ENCODE results near the gene OR5K3.
"Not testable (repeated sequence)": the region's sequence is repeated elsewhere in the genome, so short reads cannot be mapped to it uniquely, and the experiment has no call there.

The OR5K3 gene, protein sequence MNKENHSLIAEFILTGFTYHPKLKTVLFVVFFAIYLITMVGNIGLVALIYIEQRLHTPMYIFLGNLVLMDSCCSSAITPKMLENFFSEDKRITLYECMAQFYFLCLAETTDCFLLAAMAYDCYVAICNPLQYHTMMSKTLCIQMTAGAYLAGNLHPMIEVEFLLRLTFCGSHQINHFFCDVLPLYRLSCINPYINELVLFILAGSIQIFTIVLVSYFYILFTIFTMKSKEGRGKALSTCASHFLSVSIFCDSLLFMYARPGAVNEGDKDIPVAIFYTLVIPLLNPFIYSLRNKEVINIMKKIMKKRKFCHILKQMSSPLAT

DNA sequence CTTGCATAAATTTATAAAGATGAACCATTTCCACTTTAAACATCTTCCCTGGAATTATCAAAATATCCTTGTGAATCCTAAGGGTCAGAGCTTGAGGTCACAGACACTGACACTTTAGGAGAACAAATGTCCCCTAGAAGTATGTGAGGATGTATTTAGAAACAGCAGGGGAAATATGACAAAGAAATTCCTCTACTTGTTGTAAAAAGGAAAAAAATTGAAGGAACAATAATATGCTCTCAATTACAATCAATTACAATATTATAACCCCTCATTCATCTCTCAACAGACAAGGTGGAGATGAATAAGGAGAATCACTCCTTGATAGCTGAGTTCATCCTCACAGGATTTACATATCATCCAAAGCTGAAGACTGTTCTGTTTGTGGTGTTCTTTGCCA lies at the start of gene OR5K3:
Gene OR5K3 (plus strand): TSS at position 301 of the 400 bp plus-strand sequence. CDS start 0 bp downstream, at position 301.
- no peak for DNase-seq (ENCODE audit: insufficient read length, low spot score)
- FAIRE-seq = no peak

GRCh38 chr3:98341758-98342157 lies 48.7 kb upstream of the OR5K3 start:
- FAIRE-seq = no peak

GRCh38 chr3:98343647-98344507 lies 46.6 kb upstream of the OR5K3 start:
- FAIRE-seq = peak; percentile 74
- DNase-seq (ENCODE audit: insufficient read length, low spot score) = peak; percentile 6

More at GRCh38 chr3:98341758-98342157, 48.7 kb upstream of the OR5K3 start:
- DNase-seq (ENCODE audit: insufficient read length, low spot score) = no peak

GRCh38 chr3:98350082-98350481 lies 40.4 kb upstream of the OR5K3 start:
- no peak for FAIRE-seq
- DNase-seq (ENCODE audit: insufficient read length, low spot score) = no peak

DNA sequence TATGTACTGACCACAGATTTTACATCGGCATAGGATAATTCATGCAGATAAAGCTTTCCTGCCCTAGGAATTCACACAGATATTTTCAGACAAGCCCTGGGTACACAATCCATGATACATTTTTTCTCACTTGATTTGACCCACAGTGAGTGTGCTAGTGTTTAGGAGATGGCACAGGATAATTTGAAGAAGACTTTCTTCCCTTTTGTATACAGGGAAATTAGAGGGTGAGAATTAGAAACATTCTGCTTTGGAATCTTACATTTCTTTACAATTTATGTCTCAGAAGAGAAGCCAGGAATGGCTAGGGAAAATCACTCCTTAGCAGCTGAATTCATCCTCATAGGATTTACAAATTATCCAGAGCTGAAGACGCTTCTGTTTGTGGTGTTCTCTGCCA lies 36.9 kb upstream of the OR5K3 start, which contains the start of gene OR5K4:
Gene OR5K4 (plus strand): TSS at position 301 of the 400 bp plus-strand sequence. CDS start 0 bp downstream, at position 301.
- FAIRE-seq (no peak), DNase-seq (ENCODE audit: insufficient read length, low spot score) (no peak)

- DNase-seq (ENCODE audit: insufficient read length, low spot score) (no peak), FAIRE-seq (no peak)
Measured at GRCh38 chr3:98359250-98359649, 31.2 kb upstream of the OR5K3 start.

DNA sequence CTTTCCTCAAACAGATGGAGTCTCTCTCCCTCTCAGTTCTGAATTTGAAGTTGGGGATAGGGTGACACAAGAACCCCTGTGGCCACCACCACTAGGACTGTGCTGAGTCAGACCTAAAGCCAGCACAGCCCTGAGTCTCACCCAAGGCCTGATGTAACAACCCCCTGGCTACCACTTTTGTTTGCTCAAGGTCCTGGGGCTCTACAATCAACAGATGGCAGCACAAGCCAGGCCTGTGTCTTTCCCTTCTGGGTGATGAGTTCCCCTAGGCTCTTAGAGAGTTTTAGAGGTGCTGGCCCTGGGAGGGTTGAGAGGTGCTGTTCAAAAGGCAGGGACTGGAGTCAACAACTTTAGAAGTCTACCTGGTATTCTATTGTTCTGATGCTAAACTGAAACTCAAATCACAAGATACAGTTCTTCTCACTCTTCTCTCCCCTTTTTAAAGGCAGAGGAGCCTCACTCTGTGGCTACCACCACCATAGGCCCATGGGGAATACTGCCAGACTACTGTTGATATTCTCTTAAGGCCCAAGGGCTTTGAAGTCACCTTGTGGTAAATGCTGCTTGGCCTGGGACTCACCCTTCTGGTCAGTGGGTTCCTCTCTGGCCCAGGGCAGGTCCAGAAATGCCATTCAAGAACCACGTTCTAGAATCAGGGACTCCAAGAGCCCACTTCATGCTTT lies 30.3 kb upstream of the OR5K3 start:
- no peak for DNase-seq (ENCODE audit: insufficient read length, low spot score)

DNA sequence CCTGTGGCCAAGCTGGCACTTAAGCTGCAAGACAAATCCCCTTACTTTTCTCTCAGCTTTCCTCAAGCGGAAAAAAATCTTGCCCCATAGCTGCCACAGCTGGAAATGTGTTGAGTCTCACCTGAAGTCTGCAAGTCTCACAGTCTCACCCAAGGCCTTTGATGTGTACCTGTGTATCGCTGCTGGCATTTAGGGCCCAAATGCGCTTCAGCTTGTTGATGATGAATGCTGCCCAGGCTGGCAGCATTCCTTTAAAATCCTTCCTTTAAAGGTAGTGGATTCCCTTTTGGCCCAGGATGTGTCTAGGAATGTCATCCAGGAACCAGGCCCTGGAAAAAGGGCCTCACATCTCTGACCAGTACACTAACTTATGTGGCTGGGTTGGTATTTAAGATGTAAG lies 29.8 kb upstream of the OR5K3 start:
- no peak for DNase-seq (ENCODE audit: insufficient read length, low spot score)
- no peak for FAIRE-seq

More for the DNA sequence above, 30.3 kb upstream of the OR5K3 start:
- FAIRE-seq = peak; percentile 52

GRCh38 chr3:98361289-98361688 lies 29.2 kb upstream of the OR5K3 start:
- no peak for DNase-seq (ENCODE audit: insufficient read length, low spot score)
- FAIRE-seq = no peak

DNA sequence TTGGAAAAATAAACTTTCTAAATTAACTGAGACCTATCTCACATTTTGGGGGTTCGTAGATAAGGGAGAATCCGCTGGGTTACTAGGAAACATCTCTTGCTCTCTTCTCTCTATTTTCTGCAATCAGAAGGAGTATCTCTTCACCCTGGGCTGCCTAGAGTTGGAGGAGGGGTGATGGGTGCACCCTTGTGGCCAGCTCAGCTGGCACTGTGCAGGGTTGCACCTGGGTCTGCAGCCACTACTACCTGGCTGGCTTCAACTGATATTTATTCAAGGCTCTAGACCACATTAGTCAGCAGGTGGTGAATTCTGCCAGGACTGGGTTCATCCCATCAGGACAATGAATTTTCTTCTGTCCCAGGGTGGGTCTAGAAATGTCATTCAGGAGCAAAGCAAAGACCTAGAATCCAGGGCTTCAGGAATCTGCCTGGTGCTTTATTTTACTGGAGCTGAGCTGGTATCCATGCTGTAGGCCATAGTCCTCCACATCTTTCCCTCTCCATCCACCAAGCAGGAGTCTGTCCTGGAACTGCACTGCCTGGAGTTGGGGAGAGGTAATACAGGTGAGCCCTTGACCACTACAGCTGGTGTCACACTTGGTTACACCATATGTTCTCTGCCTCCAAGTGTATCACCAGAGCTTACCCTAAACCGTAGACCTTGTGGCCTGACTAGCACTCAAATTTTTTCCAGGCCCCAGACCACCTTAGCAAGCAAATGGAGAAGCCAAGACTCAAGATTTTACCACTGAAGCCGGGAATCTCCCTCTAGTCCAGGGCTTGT lies 22.8 kb upstream of the OR5K3 start:
- no peak for FAIRE-seq
- DNase-seq (ENCODE audit: insufficient read length, low spot score) = no peak

GRCh38 chr3:98371186-98371585 lies 19.3 kb upstream of the OR5K3 start:
- DNase-seq (ENCODE audit: insufficient read length, low spot score) (no peak), FAIRE-seq (no peak)

GRCh38 chr3:98371853-98372252 lies 18.6 kb upstream of the OR5K3 start:
- FAIRE-seq (no peak), DNase-seq (ENCODE audit: insufficient read length, low spot score) (no peak)

GRCh38 chr3:98372445-98372844 lies 18.0 kb upstream of the OR5K3 start:
- DNase-seq (ENCODE audit: insufficient read length, low spot score) (no peak), FAIRE-seq (no peak)

GRCh38 chr3:98376631-98377030 lies 13.8 kb upstream of the OR5K3 start:
- FAIRE-seq (no peak), DNase-seq (ENCODE audit: insufficient read length, low spot score) (no peak)

GRCh38 chr3:98388147-98388546 lies 2.3 kb upstream of the OR5K3 start:
- FAIRE-seq (no peak), DNase-seq (ENCODE audit: insufficient read length, low spot score) (no peak)

DNA sequence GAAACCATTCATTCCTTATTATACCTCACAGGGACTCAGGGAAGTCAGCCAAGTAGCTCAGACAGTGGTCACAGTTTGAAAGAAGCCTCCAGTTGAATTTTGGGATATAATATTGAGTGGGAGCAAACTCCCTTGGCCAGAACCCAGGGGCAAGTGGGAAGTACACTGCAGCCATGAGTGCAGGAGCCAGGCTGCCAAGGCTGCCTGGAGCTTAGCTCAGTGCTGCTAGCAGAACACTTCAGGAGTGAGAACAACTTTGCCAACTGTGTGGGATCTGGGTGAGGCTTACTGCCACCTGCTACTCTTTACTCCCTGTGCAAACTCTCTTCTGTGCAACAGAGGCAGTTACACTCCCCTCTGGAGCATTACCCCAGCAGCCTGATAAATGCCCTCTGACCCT lies 4.6 kb downstream of the OR5K3 start:
- FAIRE-seq = no peak

GRCh38 chr3:98396482-98396881 lies 6.0 kb downstream of the OR5K3 start:
- DNase-seq (ENCODE audit: insufficient read length, low spot score); FAIRE-seq: not testable (repeated sequence)

More for the DNA sequence above, 4.6 kb downstream of the OR5K3 start:
- DNase-seq (ENCODE audit: insufficient read length, low spot score) = no peak

DNA sequence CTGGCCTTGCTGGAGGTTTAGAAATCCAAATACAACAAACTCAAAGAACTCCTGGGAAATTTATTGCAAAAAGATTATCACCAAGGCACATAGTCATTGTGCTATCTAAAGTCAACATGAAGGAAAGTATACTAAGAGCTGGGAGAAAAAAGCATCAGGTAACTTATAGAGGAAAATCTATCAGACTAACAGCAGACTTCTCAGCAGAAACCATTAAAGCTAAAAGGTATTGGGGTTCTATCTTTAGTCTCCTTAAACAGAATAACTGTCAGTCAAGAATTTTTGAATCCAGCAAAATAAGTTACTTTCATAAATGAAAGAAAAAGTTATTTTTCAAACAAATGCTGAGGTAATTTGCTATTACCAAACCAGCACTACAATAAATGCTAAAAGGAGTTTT lies 8.0 kb downstream of the OR5K3 start:
- FAIRE-seq (no peak), DNase-seq (ENCODE audit: insufficient read length, low spot score) (no peak)

GRCh38 chr3:98402507-98402906 lies 12.0 kb downstream of the OR5K3 start:
- no peak for FAIRE-seq
- DNase-seq (ENCODE audit: insufficient read length, low spot score) = no peak

DNA sequence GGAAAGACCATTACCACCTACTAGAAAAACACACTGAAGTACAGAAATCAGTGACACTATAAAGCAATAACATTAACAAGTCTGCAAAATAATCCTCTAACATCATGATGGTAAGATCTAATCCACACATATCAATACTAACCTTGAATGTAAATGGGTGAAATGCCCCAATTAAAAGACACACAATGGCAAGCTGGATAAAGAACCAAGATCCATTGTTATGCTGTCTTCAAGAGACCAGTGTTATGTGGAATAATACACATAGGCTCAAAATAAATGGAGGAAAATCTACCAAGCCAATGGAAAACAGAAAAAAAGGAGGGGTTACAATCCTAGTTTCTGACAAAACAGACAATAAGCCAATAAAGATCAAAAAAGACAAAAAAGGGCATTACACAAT lies 13.5 kb downstream of the OR5K3 start:
- DNase-seq (ENCODE audit: insufficient read length, low spot score) (no peak), FAIRE-seq (peak; percentile 37)

All from GM19239 (cell line).